HUDEP-2 (cell line): ENCODE data around the gene ANLN.
A peak's percentile ranks its signal among the peaks of the same experiment; 100 is the strongest.
"Not testable (repeated sequence)": the region's sequence is repeated elsewhere in the genome, so short reads cannot be mapped to it uniquely, and the experiment has no call there.

ENCODE experiments used
- DNase-seq, 76 experiments: peaks; one replicate each; lab custom pipeline; 2025; ENCODE audit not compliant: unreplicated experiment in 76 of 76; lab: John Stamatoyannopoulos, UW

ANLN gene

GRCh38 chr7:36459236-36459960 is 69.7 kb downstream of the ANLN start:
- no peak for DNase-seq

- no peak for DNase-seq
Observed at GRCh38 chr7:36460811-36461429, 71.3 kb downstream of the ANLN start.

GRCh38 chr7:36462551-36463137 is 73.0 kb downstream of the ANLN start:
- DNase-seq, result no peak

- DNase-seq, result no peak
Observed at GRCh38 chr7:36464271-36464670, 74.6 kb downstream of the ANLN start.

- DNase-seq, result not testable (repeated sequence)
Observed at GRCh38 chr7:36466001-36466400, 76.3 kb downstream of the ANLN start.

GRCh38 chr7:36468370-36469101 is 78.9 kb downstream of the ANLN start:
- no peak for DNase-seq

- DNase-seq, result no peak
Observed at GRCh38 chr7:36469236-36469635, 79.6 kb downstream of the ANLN start.

- no peak for DNase-seq
Observed at GRCh38 chr7:36472141-36472729, 82.6 kb downstream of the ANLN start.

- DNase-seq, result peak in 34 of 76 experiments; percentile 9 to 50 (median 24)
Observed at GRCh38 chr7:36473454-36474282, 84.0 kb downstream of the ANLN start.

- peak in 16 of 76 experiments; percentile 1 to 39 (median 22) for DNase-seq
Observed at GRCh38 chr7:36474283-36475010, 84.8 kb downstream of the ANLN start.

- no peak for DNase-seq
Observed at GRCh38 chr7:36475011-36475342, 85.3 kb downstream of the ANLN start.

- no peak for DNase-seq
Observed at GRCh38 chr7:36475381-36475780, 85.7 kb downstream of the ANLN start.

GRCh38 chr7:36478745-36479144 is 89.1 kb downstream of the ANLN start:
- no peak for DNase-seq

GRCh38 chr7:36483853-36484252 is 94.2 kb downstream of the ANLN start:
- not testable (repeated sequence) for DNase-seq

- DNase-seq, result no peak
Observed at GRCh38 chr7:36484265-36484664, 94.6 kb downstream of the ANLN start.

GRCh38 chr7:36486336-36486735 is 96.7 kb downstream of the ANLN start:
- DNase-seq, result no peak

- DNase-seq, result peak in 19 of 76 experiments; percentile 1 to 33 (median 17)
Observed at GRCh38 chr7:36487756-36488336, 98.2 kb downstream of the ANLN start.

GRCh38 chr7:36488672-36489071 is 99.0 kb downstream of the ANLN start:
- not testable (repeated sequence) for DNase-seq

GRCh38 chr7:36490419-36490830 is 100.8 kb downstream of the ANLN start:
- DNase-seq, result no peak
